ENCODE measurements around the gene GNRH2. TPM values are rescaled to one million over a fixed set of nuclear protein-coding genes. Genes with fewer than 3 reads are reported as not detected.

GNRH2 gene
- total and polyA plus RNA-seq, 2 of the 8 experiments (the other 6 are each of a cell fraction or from before 2014, with no cell fraction given), result 0.09 to 0.82 TPM

DNA sequence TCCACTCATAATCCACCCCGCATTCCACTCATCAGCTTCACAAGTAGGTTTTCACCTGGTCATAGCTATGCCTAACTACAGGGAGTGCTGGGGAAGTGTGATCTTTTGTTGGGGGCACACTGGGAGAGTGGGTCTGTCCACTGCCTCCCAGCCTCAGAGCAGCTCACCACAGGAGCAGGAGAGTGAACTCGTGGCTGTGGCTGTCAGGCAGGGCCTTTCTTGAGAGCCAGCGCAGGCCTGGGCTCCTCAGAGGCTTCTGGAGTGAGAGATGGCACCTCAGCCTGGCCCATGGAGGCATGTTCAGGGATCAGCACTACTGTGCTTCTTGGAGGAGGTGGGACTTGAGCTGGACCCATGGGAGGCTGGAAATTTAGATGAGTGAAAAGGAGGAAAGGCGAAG lies 4.0 kb upstream of the GNRH2 start (continued):
- TF ChIP-seq, protein P1, sequence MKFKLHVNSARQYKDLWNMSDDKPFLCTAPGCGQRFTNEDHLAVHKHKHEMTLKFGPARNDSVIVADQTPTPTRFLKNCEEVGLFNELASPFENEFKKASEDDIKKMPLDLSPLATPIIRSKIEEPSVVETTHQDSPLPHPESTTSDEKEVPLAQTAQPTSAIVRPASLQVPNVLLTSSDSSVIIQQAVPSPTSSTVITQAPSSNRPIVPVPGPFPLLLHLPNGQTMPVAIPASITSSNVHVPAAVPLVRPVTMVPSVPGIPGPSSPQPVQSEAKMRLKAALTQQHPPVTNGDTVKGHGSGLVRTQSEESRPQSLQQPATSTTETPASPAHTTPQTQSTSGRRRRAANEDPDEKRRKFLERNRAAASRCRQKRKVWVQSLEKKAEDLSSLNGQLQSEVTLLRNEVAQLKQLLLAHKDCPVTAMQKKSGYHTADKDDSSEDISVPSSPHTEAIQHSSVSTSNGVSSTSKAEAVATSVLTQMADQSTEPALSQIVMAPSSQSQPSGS (IDR thresholded peaks at IDR 0.05; ENCODE audit: low read length), result no peak

Data from H1 (cell line).